Neural cell (in vitro differentiated cells): ENCODE results near the gene HECW1. TPM values are rescaled to one million over a fixed set of nuclear protein-coding genes. Genes with fewer than 3 reads are reported as not detected.

Source experiments
- H2AFZ ChIP-seq: fragments of 200-600, 300-800 bp; sonication (generic), shearing (Covaris generic); 2 replicates; pipeline ENCODE4 v1.6.0; 2014; ENCODE audit warnings: low read depth, mild to moderate bottlenecking, antibody characterized with exemption, low read length, moderate library complexity
- H3F3A ChIP-seq: fragments of 200-600 bp; shearing (Covaris generic); 2 replicates; pipeline ENCODE4 v1.6.1; 2016; ENCODE audit warnings: mild to moderate bottlenecking, moderate library complexity, mixed read lengths, antibody characterized with exemption, low read length; ENCODE audit not compliant: insufficient read depth, poor library complexity, severe bottlenecking
- H3K27ac ChIP-seq: fragments of 200-600, 300-800 bp; sonication (generic), shearing (Covaris generic); 2 replicates; pipeline ENCODE4 v1.5.1; 2014; ENCODE audit warnings: mild to moderate bottlenecking, low read length, moderate library complexity
- H3K27me3 ChIP-seq: fragments of 300-800, 200-600 bp; sonication (generic), shearing (Covaris generic); 2 replicates; pipeline ENCODE4 v1.6.0; 2014; ENCODE audit warnings: mild to moderate bottlenecking, low read depth, low read length, moderate library complexity; ENCODE audit not compliant: insufficient read depth
- H3K36me3 ChIP-seq: fragments of 300-800, 200-600 bp; sonication (generic), shearing (Covaris generic); 2 replicates; pipeline ENCODE4 v1.5.1; 2014; ENCODE audit warnings: mild to moderate bottlenecking, antibody characterized with exemption, low read length, moderate library complexity; ENCODE audit not compliant: insufficient read depth
- H3K4me2 ChIP-seq: fragments of 300-800, 200-600 bp; sonication (generic), shearing (Covaris generic); 2 replicates; pipeline ENCODE4 v1.6.0; 2014; ENCODE audit warnings: mild to moderate bottlenecking, low read length
- H3K4me3 ChIP-seq: fragments of 300-800, 200-600 bp; sonication (generic), shearing (Covaris generic); 2 replicates; pipeline ENCODE4 v1.5.1; 2014; ENCODE audit warnings: mild to moderate bottlenecking, low read length, moderate library complexity
- H3K79me2 ChIP-seq: fragments of 200-600 bp; shearing (Covaris generic); replicated peaks from 2 replicates; pipeline ENCODE4 v1.6.0; 2014; ENCODE audit warnings: mild to moderate bottlenecking, low read length, moderate library complexity; ENCODE audit not compliant: insufficient read depth
- H3K9ac ChIP-seq: fragments of 300-800, 200-600 bp; sonication (generic), shearing (Covaris generic); 2 replicates; pipeline ENCODE4 v1.6.1; 2016; ENCODE audit warnings: mild to moderate bottlenecking, low read length, mixed read lengths
- H3K9me2 ChIP-seq: fragments of 200-600 bp; shearing (Covaris generic); 2 replicates; pipeline ENCODE4 v1.6.1; 2016; ENCODE audit warnings: mild to moderate bottlenecking, low read length, mixed read lengths; ENCODE audit not compliant: insufficient read depth
- H3K9me3 ChIP-seq: fragments of 200-600, 300-800 bp; sonication (generic), shearing (Covaris generic); 2 replicates; pipeline ENCODE4 v1.6.1; 2016; ENCODE audit warnings: mild to moderate bottlenecking, mixed run types, low read length, moderate library complexity, mixed read lengths
- H4K20me1 ChIP-seq: fragments of 200-600 bp; shearing (Covaris generic); 2 replicates; pipeline ENCODE4 v1.6.1; 2016; ENCODE audit warnings: mild to moderate bottlenecking, mixed run types; ENCODE audit not compliant: insufficient read depth
- CTCF ChIP-seq: fragments of 450-650 bp; IDR thresholded peaks from 2 replicates; pipeline ENCODE4 v1.5.1; 2014; ENCODE audit warnings: antibody characterized with exemption, mild to moderate bottlenecking, moderate library complexity; ENCODE audit not compliant: poor library complexity, severe bottlenecking
- EP300 ChIP-seq: fragments of 450-650 bp; conservative IDR thresholded peaks from 2 replicates; pipeline ENCODE4 v1.6.1; 2014; ENCODE audit warnings: antibody characterized with exemption, mild to moderate bottlenecking, moderate library complexity; ENCODE audit not compliant: poor library complexity, severe bottlenecking
- EZH2 ChIP-seq: fragments of 200-600, 300-800 bp; shearing (Covaris generic), sonication (generic); IDR thresholded peaks from 2 replicates; pipeline ENCODE4 v1.6.1; 2014; ENCODE audit warnings: antibody characterized with exemption, low read length, borderline replicate concordance, mild to moderate bottlenecking; ENCODE audit not compliant: insufficient read depth, poor library complexity, severe bottlenecking
- MXI1 ChIP-seq: fragments of 450-650 bp; conservative IDR thresholded peaks from 2 replicates; pipeline ENCODE4 v1.6.1; 2014; ENCODE audit warnings: antibody characterized with exemption, mild to moderate bottlenecking; ENCODE audit not compliant: poor library complexity, severe bottlenecking
- POLR2AphosphoS5 ChIP-seq: IDR thresholded peaks from 2 replicates; pipeline ENCODE4 v1.6.1; 2012
- RAD21 ChIP-seq: fragments of 450-650 bp; conservative IDR thresholded peaks from 2 replicates; pipeline ENCODE4 v1.6.1; 2014; ENCODE audit warnings: antibody characterized with exemption, mild to moderate bottlenecking, moderate library complexity
- REST ChIP-seq: IDR thresholded peaks from 2 replicates; pipeline ENCODE4 v1.6.1; 2012; ENCODE audit warnings: borderline replicate concordance
- SMC3 ChIP-seq: fragments of 450-650 bp; conservative IDR thresholded peaks from 2 replicates; pipeline ENCODE4 v1.6.1; 2014; ENCODE audit warnings: antibody characterized with exemption, mild to moderate bottlenecking, moderate library complexity; ENCODE audit not compliant: poor library complexity
- TAF1 ChIP-seq: IDR thresholded peaks from 2 replicates; pipeline ENCODE4 v1.6.1; 2012; ENCODE audit warnings: low read depth
- polyA plus RNA-seq: library from polyadenylated mRNA; depleted of rRNA; stranded (reverse); fragments of >200 nt; gene quantifications from 2 replicates; pipeline ENCODE4 v1.2.3, GENCODE V29; 2014

Gene HECW1
- polyA plus RNA-seq, 1 donor from 2014 or later: 13.8 TPM

- Histone ChIP-seq H3K27ac (no peak overlapping the region), H3F3A (no peaks in the 10 kb centered on the region), H2AFZ (no peak overlapping the region), H3K27me3 (no peaks in the 10 kb centered on the region), H4K20me1 (no peaks in the 10 kb centered on the region), H3K4me2 (no peak overlapping the region), H3K9ac (no peak overlapping the region), H3K9me2 (no peaks in the 10 kb centered on the region), H3K4me3 (no peak overlapping the region), H3K79me2 (no peaks in the 10 kb centered on the region), H3K9me3 (no peaks in the 10 kb centered on the region), H3K36me3 (no peaks in the 10 kb centered on the region)
- TF ChIP-seq MXI1 (no peak), RAD21 (peak; percentile 62), CTCF (peak; percentile 68), SMC3 (peak; percentile 61), EZH2 (no peak), EP300 (no peak), POLR2AphosphoS5 (no peak), REST (no peak), TAF1 (no peak)
Observed at GRCh38 chr7:43260980-43261878, 148.8 kb downstream of the HECW1 start.

GRCh38 chr7:43265139-43265538 lies 152.7 kb downstream of the HECW1 start:
- Histone ChIP-seq H3K4me2 (no peak overlapping the region), H3K36me3 (no peaks in the 10 kb centered on the region), H3K79me2 (no peaks in the 10 kb centered on the region), H2AFZ (no peak overlapping the region), H3K9ac (no peak overlapping the region), H3K4me3 (no peak overlapping the region), H3K9me2 (no peaks in the 10 kb centered on the region), H4K20me1 (no peaks in the 10 kb centered on the region), H3F3A (no peaks in the 10 kb centered on the region), H3K9me3 (no peaks in the 10 kb centered on the region), H3K27ac (no peak overlapping the region), H3K27me3 (no peaks in the 10 kb centered on the region)
- no peak for TF ChIP-seq TAF1
- TF ChIP-seq RAD21: no peak
- no peak for TF ChIP-seq CTCF
- TF ChIP-seq SMC3: no peak
- no peak for TF ChIP-seq EP300
- no peak for TF ChIP-seq POLR2AphosphoS5
- no peak for TF ChIP-seq EZH2
- no peak for TF ChIP-seq MXI1
- no peak for TF ChIP-seq REST
